Stomach (tissue), 9 donors: Measurements from ENCODE around the gene UPP2. TPM values are rescaled to one million over a fixed set of nuclear protein-coding genes. Genes with fewer than 3 reads are reported as not detected.

Experiments used
- DNase-seq, 2 donors: peaks; one replicate each; pipeline versions ENCODE4 v3.0.0 to v3.0.0-alpha.2; 2013 to 2019
- H3K27ac ChIP-seq, 5 donors: fragments of 200-600 bp in 4 of 5; sonication (generic) in 4 of 5; one replicate each; pipeline ENCODE4 v1.5.1; 2013 to 2019; ENCODE audit warnings: mild to moderate bottlenecking in 1 of 5, moderate library complexity in 1 of 5
- H3K27me3 ChIP-seq, 3 donors: fragments of 200-600 bp; sonication (generic); one replicate each; pipeline ENCODE4 v1.5.1; 2017 to 2019; ENCODE audit warnings: mixed run types in 1 of 3
- H3K36me3 ChIP-seq, 4 donors: fragments of 200-600 bp; sonication (generic); 1 replicate in 3 of 4; 2 replicates in 1 of 4; pipeline ENCODE4 v1.5.1; 2016 to 2019
- H3K4me1 ChIP-seq, 4 donors: fragments of 200-600 bp; sonication (generic); one replicate each; pipeline ENCODE4 v1.5.1; 2016 to 2019
- H3K4me3 ChIP-seq, 4 donors: fragments of 200-600 bp; sonication (generic) in 3 of 4; one replicate each; pipeline ENCODE4 v1.5.1; 2016 to 2019; ENCODE audit warnings: mild to moderate bottlenecking in 1 of 4
- H3K9me3 ChIP-seq, 4 donors: fragments of 200-600 bp; sonication (generic); one replicate each; pipeline ENCODE4 v1.5.1; 2016 to 2019
- EP300 ChIP-seq: sonication (generic); formaldehyde crosslinking; IDR thresholded peaks from one replicate; pipeline ENCODE4 v1.6.1; 2017; ENCODE audit warnings: antibody characterized with exemption
- POLR2A ChIP-seq, 4 donors: fragments of 450-650 bp; IDR thresholded peaks; one replicate each; pipeline ENCODE4 v1.6.1; 2016; ENCODE audit warnings: antibody characterized with exemption in 4 of 4, control low read depth in 2 of 4, mild to moderate bottlenecking in 1 of 4, moderate library complexity in 1 of 4
- POLR2AphosphoS5 ChIP-seq, 3 donors: sonication (generic); formaldehyde crosslinking; IDR thresholded peaks; one replicate each; pipeline ENCODE4 v1.6.1; 2016; ENCODE audit warnings: antibody characterized with exemption in 3 of 3
- WGBS, 5 donors: extraction: QIAGEN DNeasy Blood & Tissue Kit in 3 of 5; methylation state at CpG; one replicate each; pipeline versions ENCODE4 v1.1.5 to v1.1.7; 2013 to 2018; 5-methylcytosine and 5-hydroxymethylcytosine counted together
- intact Hi-C: fragments of 100-400 bp; cut with DNase I; formaldehyde crosslinking; loops from one replicate; pipeline ENCODE4 v1.15.1; 2023; ENCODE audit warnings: low total_unique reads
- polyA plus RNA-seq, 3 donors: library from polyadenylated mRNA; stranded (reverse); fragments of 200-250 nt; gene quantifications; one replicate each; pipeline ENCODE4 v1.2.3, GENCODE V29; 2013
- total RNA-seq, 5 donors: library from RNA; depleted of rRNA; stranded (reverse); fragments of >200 nt; gene quantifications; one replicate each; pipeline versions ENCODE4 v1.1.0 to v1.2.3, GENCODE V29; 2014 to 2016
- TF ChIP-seq, protein P1 (sequence below), 7 experiments: fragments of 450-650 bp in 4 of 7; fragments of 200-600 bp in 3 of 7; sonication (generic) in 3 of 7; IDR thresholded peaks; one replicate each; pipeline ENCODE4 v1.5.1; 2016 to 2019; ENCODE audit warnings: antibody characterized with exemption in 7 of 7, control low read depth in 2 of 7, mild to moderate bottlenecking in 1 of 7
- donor health status: healthy with polysubstance abuse.
- donor health status: Bipolar disorder and iron deficiency.
- donor health status: healthy.

Gene UPP2
- total and polyA plus RNA-seq, 8 donors = not detected

DNA sequence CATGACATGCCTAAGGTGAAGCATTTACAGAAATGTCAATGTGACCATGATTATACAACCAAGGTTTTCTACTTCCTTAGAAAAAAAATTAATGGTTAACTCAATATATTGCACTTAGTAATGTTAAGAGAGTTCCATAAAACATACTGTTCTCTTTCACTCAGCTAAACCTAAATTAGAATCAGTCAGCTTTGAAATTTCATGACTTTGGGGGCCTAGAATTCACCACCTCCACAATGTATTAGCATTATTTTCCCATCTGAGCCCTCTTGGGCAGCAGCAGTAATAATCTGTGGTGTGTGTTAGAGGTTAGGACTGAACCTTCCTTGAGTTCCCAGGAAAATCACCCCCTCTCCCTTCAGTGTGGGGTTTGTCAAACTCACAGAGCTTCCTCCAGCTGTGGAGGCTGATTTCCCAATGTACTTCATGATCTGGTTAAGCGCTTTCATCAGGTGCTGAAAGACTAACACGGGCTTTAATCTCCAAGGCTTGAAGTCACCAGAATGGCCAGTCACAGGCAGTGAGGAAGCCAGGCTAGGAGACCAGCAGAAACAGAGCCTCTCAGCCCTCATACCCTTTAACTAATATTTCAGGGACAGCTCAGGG, 7.1 kb upstream of the UPP2 start:
- no peaks in the 10 kb centered on the region for H3K4me1 ChIP-seq
- intact Hi-C loops = no loop called here
- H3K36me3 ChIP-seq = no peaks in the 10 kb centered on the region
- no peaks in the 10 kb centered on the region for H3K27me3 ChIP-seq
- no peak overlapping the region for H3K4me3 ChIP-seq
- no peaks in the 10 kb centered on the region for H3K9me3 ChIP-seq
- 56 to 80% (median 64%) methylated on average over 2 of the region's 2 CpGs for WGBS, 5 donors
- H3K27ac ChIP-seq = no peak overlapping the region
- no peak for TF ChIP-seq POLR2A (IDR thresholded peaks at IDR 0.05)
- TF ChIP-seq, protein P1, sequence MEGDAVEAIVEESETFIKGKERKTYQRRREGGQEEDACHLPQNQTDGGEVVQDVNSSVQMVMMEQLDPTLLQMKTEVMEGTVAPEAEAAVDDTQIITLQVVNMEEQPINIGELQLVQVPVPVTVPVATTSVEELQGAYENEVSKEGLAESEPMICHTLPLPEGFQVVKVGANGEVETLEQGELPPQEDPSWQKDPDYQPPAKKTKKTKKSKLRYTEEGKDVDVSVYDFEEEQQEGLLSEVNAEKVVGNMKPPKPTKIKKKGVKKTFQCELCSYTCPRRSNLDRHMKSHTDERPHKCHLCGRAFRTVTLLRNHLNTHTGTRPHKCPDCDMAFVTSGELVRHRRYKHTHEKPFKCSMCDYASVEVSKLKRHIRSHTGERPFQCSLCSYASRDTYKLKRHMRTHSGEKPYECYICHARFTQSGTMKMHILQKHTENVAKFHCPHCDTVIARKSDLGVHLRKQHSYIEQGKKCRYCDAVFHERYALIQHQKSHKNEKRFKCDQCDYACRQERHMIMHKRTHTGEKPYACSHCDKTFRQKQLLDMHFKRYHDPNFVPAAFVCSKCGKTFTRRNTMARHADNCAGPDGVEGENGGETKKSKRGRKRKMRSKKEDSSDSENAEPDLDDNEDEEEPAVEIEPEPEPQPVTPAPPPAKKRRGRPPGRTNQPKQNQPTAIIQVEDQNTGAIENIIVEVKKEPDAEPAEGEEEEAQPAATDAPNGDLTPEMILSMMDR (IDR thresholded peaks at IDR 0.05) = no peak
- TF ChIP-seq EP300 = no peak
- no peak for TF ChIP-seq POLR2AphosphoS5 (IDR thresholded peaks at IDR 0.05)
- peak in 1 of 2 donors; percentile 45 for DNase-seq

DNA sequence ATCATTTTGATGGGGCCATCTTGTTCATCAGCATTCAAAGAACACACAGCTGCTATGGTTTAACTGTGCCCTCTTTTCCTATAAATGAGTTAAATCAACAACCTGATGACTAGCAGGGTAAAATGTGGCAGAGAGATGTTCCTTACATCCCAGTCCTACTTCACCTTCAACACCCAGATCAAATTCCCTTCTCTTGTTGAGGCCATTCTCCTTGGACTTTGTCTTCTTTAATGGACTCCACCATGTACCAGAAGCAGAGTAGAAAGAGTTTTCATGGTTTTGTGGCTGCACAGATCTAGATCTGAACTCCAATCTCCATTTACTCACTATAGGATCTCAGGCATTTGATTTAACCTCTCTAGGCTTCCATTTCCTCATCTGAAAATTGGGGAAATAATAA, 6.4 kb upstream of the UPP2 start:
- H3K36me3 ChIP-seq = no peaks in the 10 kb centered on the region
- intact Hi-C loops = no loop called here
- TF ChIP-seq POLR2A (IDR thresholded peaks at IDR 0.05) (no peak), POLR2AphosphoS5 (IDR thresholded peaks at IDR 0.05) (no peak), EP300 (no peak)
- TF ChIP-seq, protein P1 (IDR thresholded peaks at IDR 0.05) = no peak
- no peak for DNase-seq
- H3K27ac ChIP-seq = no peak overlapping the region
- no peaks in the 10 kb centered on the region for H3K4me1 ChIP-seq
- no peaks in the 10 kb centered on the region for H3K9me3 ChIP-seq
- H3K4me3 ChIP-seq = no peak overlapping the region
- no peaks in the 10 kb centered on the region for H3K27me3 ChIP-seq

DNA sequence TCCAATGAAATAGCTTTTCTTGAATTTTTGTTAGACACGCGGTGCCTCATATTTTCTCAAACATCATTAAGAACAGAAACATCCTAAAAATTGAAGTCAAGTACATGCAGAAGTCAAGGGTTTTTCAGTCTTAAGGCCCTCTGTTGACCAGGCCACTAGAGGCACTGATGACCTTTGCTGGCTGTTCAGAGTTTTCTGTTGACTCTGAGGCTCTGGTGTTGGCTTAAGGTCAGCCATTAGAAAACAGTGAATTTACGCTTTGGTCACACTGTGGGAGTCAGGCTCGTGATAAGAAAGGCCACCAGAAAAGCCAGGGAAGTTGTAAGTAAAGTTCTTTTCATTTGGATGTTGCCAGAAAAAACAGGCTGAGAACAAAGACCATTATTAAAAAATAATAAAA, 5.8 kb upstream of the UPP2 start:
- intact Hi-C loops = no loop called here
- no peaks in the 10 kb centered on the region for H3K9me3 ChIP-seq
- H3K27ac ChIP-seq = no peak overlapping the region
- no peaks in the 10 kb centered on the region for H3K4me1 ChIP-seq
- TF ChIP-seq, protein P1 (IDR thresholded peaks at IDR 0.05) = no peak
- TF ChIP-seq POLR2AphosphoS5 (IDR thresholded peaks at IDR 0.05) (no peak), EP300 (no peak), POLR2A (IDR thresholded peaks at IDR 0.05) (no peak)
- H3K27me3 ChIP-seq = no peaks in the 10 kb centered on the region
- WGBS, 5 donors = 63 to 81% (median 76%) methylated on average over 4 of the region's 4 CpGs
- H3K4me3 ChIP-seq = no peak overlapping the region
- no peak for DNase-seq
- H3K36me3 ChIP-seq = no peaks in the 10 kb centered on the region

DNA sequence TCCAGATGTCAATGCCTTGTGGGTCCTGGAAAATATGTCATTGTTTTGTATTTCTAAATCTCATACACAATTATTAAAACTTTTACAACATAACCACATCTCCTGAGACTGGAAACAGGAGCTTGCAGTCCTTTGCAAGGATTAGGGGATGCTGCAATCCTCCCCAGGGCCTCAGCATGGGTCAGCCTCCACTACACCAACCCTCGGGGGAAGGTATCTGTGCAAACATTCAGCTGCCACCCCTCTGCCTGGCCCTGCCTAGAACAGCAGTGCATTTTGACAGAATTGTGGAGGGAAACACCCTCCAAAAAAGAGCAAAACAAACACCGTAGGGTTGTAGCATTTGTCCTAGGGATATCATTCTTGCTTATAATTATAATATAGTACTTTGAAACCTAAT, 4.2 kb upstream of the UPP2 start:
- no peak overlapping the region for H3K4me3 ChIP-seq
- no peaks in the 10 kb centered on the region for H3K9me3 ChIP-seq
- H3K36me3 ChIP-seq = no peaks in the 10 kb centered on the region
- TF ChIP-seq POLR2A (IDR thresholded peaks at IDR 0.05) (no peak), EP300 (no peak), POLR2AphosphoS5 (IDR thresholded peaks at IDR 0.05) (no peak)
- TF ChIP-seq, protein P1 (IDR thresholded peaks at IDR 0.05) = no peak
- H3K27me3 ChIP-seq = no peaks in the 10 kb centered on the region
- no peak overlapping the region for H3K27ac ChIP-seq
- DNase-seq = no peak
- 65 to 89% (median 78%) methylated on average over 2 of the region's 2 CpGs for WGBS, 5 donors
- intact Hi-C loops = no loop called here
- no peaks in the 10 kb centered on the region for H3K4me1 ChIP-seq
